Muscle of leg (tissue), 11 donors: ENCODE data around the gene NUBPL. TPM values are rescaled to one million over a fixed set of nuclear protein-coding genes. Genes with fewer than 3 reads are reported as not detected.
A peak's percentile ranks its signal among the peaks of the same experiment; 100 is the strongest.
"Not testable (repeated sequence)": the region's sequence is repeated elsewhere in the genome, so short reads cannot be mapped to it uniquely, and the experiment has no call there.

Source experiments
- DNase-seq: peaks from one replicate; pipeline ENCODE4 v3.0.0; 2013
- H3K27ac ChIP-seq: one replicate; pipeline ENCODE4 v1.5.1; 2013; ENCODE audit warnings: mild to moderate bottlenecking, low read length, control low read depth
- H3K27me3 ChIP-seq: one replicate; pipeline ENCODE4 v1.6.1; 2013; ENCODE audit warnings: low read length; ENCODE audit not compliant: control insufficient read depth, insufficient read depth
- H3K36me3 ChIP-seq: one replicate; pipeline ENCODE4 v1.6.1; 2013; ENCODE audit warnings: low read length; ENCODE audit not compliant: control insufficient read depth, insufficient read depth
- H3K4me1 ChIP-seq: one replicate; pipeline ENCODE4 v1.6.1; 2013; ENCODE audit warnings: low read length; ENCODE audit not compliant: control insufficient read depth, insufficient read depth
- H3K4me3 ChIP-seq: one replicate; pipeline ENCODE4 v1.5.1; 2013; ENCODE audit warnings: low read length, control low read depth
- H3K9me3 ChIP-seq: replicated peaks from 2 replicates; pipeline ENCODE4 v1.6.1; 2013; ENCODE audit warnings: low read depth, low read length; ENCODE audit not compliant: control insufficient read depth
- WGBS: methylation state at CpG from one replicate; pipeline ENCODE4 v1.1.5; 2013; ENCODE audit warnings: missing lambda C conversion rate; ENCODE audit not compliant: insufficient coverage; 5-methylcytosine and 5-hydroxymethylcytosine counted together
- polyA plus RNA-seq, 8 donors: library from polyadenylated mRNA; unstranded; fragments of 120-200 nt; gene quantifications; one replicate each; pipeline versions ENCODE4 v1.2.1 to v1.2.3, GENCODE V29; 2013; ENCODE audit warnings: inconsistent platforms in 1 of 8, low replicate concordance in 1 of 8; ENCODE audit not compliant: insufficient read length in 8 of 8, insufficient read depth in 1 of 8
- total RNA-seq: library from RNA; stranded (reverse); fragments of 120-200 nt; gene quantifications from one replicate; pipeline ENCODE4 v1.2.4, GENCODE V29; 2013

The NUBPL gene
- total and polyA plus RNA-seq, 9 donors, result 7.2 to 11.2 (median 8.2) TPM

GRCh38 chr14:31592631-31593030 is 31.4 kb downstream of the NUBPL start:
- Histone ChIP-seq H3K36me3 (no peaks in the 10 kb centered on the region), H3K9me3 (no peaks in the 10 kb centered on the region), H3K4me3 (no peak overlapping the region), H3K27me3 (no peaks in the 10 kb centered on the region), H3K27ac (no peak overlapping the region), H3K4me1 (no peaks in the 10 kb centered on the region)
- WGBS, result no CpG with 5 or more reads among the region's 2 CpGs
- DNase-seq, result peak; percentile 72

- H3K27me3 ChIP-seq, result no peaks in the 10 kb centered on the region
- H3K4me3 ChIP-seq, result no peak overlapping the region
- DNase-seq, result peak; percentile 16
- no peak overlapping the region for H3K27ac ChIP-seq
- H3K36me3 ChIP-seq, result peaks cover 3% of the 10 kb centered on the region
- H3K9me3 ChIP-seq, result peaks cover 3% of the 10 kb centered on the region
- H3K4me1 ChIP-seq, result no peaks in the 10 kb centered on the region
- WGBS, result no CpG with 5 or more reads among the region's 7 CpGs
Measured at GRCh38 chr14:31596342-31597095, 35.3 kb downstream of the NUBPL start.

DNA sequence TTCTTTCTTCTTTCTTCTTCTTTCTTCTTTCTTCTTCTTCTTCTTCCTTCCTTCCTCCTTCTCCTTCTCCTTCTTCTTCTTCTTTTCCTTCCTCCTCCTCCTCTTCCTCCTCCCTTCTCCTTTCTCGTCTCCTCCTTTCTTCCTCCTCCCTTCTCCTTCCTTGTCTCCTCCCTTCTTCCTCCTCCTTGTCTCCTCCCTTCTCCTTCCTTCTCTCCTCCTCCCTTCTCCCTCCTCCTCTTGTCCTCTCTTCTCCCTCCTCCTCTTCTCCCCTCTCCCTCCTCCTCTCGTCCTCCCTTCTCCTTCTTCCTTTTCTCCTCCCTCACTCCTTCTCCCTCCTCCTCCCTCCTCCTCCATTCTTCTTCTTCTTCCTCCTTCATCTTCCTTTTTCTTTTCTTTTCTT is 44.5 kb downstream of the NUBPL start:
- WGBS, result 88% methylated on average over 2 of the region's 2 CpGs

GRCh38 chr14:31611778-31612433 is 50.7 kb downstream of the NUBPL start:
- 100% methylated on average over 1 of the region's 3 CpGs for WGBS
- Histone ChIP-seq H3K4me3 (no peak overlapping the region), H3K27me3 (no peaks in the 10 kb centered on the region), H3K36me3 (no peaks in the 10 kb centered on the region), H3K4me1 (no peaks in the 10 kb centered on the region), H3K27ac (no peak overlapping the region), H3K9me3 (peaks cover 7% of the 10 kb centered on the region)
- DNase-seq, result no peak

More for the DNA sequence above, 44.5 kb downstream of the NUBPL start:
- Histone ChIP-seq H3K36me3 (no peaks in the 10 kb centered on the region), H3K27me3 (no peaks in the 10 kb centered on the region), H3K9me3 (peaks cover 2% of the 10 kb centered on the region), H3K4me3 (no peak overlapping the region), H3K27ac (no peak overlapping the region), H3K4me1 (no peaks in the 10 kb centered on the region)
- no peak for DNase-seq

GRCh38 chr14:31613188-31613587 is 52.0 kb downstream of the NUBPL start:
- no peak overlapping the region for H3K4me3 ChIP-seq
- H3K27me3 ChIP-seq, result no peaks in the 10 kb centered on the region
- no peak overlapping the region for H3K27ac ChIP-seq
- H3K36me3 ChIP-seq, result no peaks in the 10 kb centered on the region
- no peaks in the 10 kb centered on the region for H3K4me1 ChIP-seq
- 100% methylated on average over 3 of the region's 5 CpGs for whole genome bisulfite sequencing
- H3K9me3 ChIP-seq, result peaks cover 7% of the 10 kb centered on the region
- DNase-seq, result no peak

- not testable (repeated sequence) for H3K27ac ChIP-seq, H3K4me3 ChIP-seq, H3K4me1 ChIP-seq, H3K27me3 ChIP-seq, H3K36me3 ChIP-seq, DNase-seq
- no CpG with 5 or more reads among the region's 2 CpGs for WGBS
- peaks cover 24% of the 10 kb centered on the region for H3K9me3 ChIP-seq
Measured at GRCh38 chr14:31618884-31619283, 57.7 kb downstream of the NUBPL start.

GRCh38 chr14:31619440-31619839 is 58.2 kb downstream of the NUBPL start:
- no peaks in the 10 kb centered on the region for H3K4me1 ChIP-seq
- no peaks in the 10 kb centered on the region for H3K36me3 ChIP-seq
- DNase-seq, result no peak
- H3K4me3 ChIP-seq, result no peak overlapping the region
- H3K9me3 ChIP-seq, result peaks cover 24% of the 10 kb centered on the region
- no peak overlapping the region for H3K27ac ChIP-seq
- H3K27me3 ChIP-seq, result no peaks in the 10 kb centered on the region
- WGBS, result no CpG with 5 or more reads among the region's 4 CpGs

DNA sequence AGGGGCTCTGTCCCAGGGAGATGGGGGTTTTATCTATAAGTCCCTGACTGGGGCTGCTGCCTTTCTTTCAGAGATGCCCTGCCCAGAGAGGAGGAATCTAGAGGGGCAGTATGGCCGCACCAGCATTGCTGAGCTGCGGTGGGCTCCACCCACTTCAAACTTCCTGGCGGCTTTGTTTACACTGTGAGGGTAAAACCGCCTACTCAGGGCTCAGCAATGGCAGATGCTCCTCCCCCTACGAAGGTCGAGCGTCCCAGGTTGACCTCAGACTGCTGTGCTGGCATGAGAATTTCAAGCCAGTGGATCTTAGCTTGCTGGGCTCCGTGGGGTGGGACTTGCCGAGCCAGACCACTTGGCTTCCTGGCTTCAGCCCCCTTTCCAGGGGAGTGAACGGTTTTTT is 59.7 kb downstream of the NUBPL start:
- not testable (repeated sequence) for DNase-seq, H3K4me1 ChIP-seq, H3K36me3 ChIP-seq, H3K4me3 ChIP-seq, H3K27me3 ChIP-seq, H3K27ac ChIP-seq
- over 99% methylated on average over 10 of the region's 10 CpGs for WGBS
- H3K9me3 ChIP-seq, result peaks cover 24% of the 10 kb centered on the region

- no peaks in the 10 kb centered on the region for H3K4me1 ChIP-seq
- WGBS, result 99% methylated on average over 5 of the region's 5 CpGs
Measured at GRCh38 chr14:31622060-31622459, 60.9 kb downstream of the NUBPL start.

DNA sequence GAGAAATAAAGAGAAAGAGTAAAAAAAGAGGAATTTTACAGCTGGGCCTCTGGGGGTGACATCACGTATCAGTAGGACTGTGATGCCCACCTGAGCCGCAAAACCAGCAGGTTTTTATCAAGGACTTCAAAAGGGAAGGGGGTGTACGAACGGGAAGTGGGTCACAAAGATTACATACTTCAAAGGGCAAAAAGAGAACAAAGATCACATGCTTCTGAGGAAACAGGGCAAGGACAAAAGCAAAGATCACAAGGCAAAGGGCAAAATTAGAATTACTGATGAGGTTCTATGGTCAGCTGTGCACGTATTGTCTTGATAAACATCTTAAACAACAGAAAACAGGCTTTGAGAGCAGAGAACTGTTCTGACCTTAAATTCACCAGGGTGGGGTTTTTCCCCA is 91.7 kb downstream of the NUBPL start:
- not testable (repeated sequence) for DNase-seq, H3K27ac ChIP-seq, H3K4me1 ChIP-seq, H3K4me3 ChIP-seq, H3K27me3 ChIP-seq, H3K36me3 ChIP-seq
- 95% methylated on average over 3 of the region's 5 CpGs for WGBS
- H3K9me3 ChIP-seq, result peaks cover 12% of the 10 kb centered on the region

More at GRCh38 chr14:31622060-31622459, 60.9 kb downstream of the NUBPL start:
- Histone ChIP-seq H3K27me3 (no peaks in the 10 kb centered on the region), H3K9me3 (peaks cover 24% of the 10 kb centered on the region), H3K36me3 (no peaks in the 10 kb centered on the region), H3K27ac (no peak overlapping the region), H3K4me3 (no peak overlapping the region)
- DNase-seq, result no peak
